Measurements from ENCODE around the gene COP1.

Gene COP1

GRCh38 chr1:176122282-176122681 lies 84.8 kb downstream of the COP1 start:
- ATAC-seq = no peak
- TF ChIP-seq ZFP30 (CRISPR knock-in tag; IDR thresholded peaks at IDR 0.05) (no peak), POU6F1 (CRISPR knock-in tag; IDR thresholded peaks at IDR 0.05; ENCODE audit: borderline replicate concordance, low read depth) (no peak)

GRCh38 chr1:176119549-176119948 lies 87.5 kb downstream of the COP1 start:
- TF ChIP-seq RARB (CRISPR knock-in tag; IDR thresholded peaks at IDR 0.05) (no peak), ZNF8 (CRISPR knock-in tag; IDR thresholded peaks at IDR 0.05) (no peak), GLIS3 (CRISPR knock-in tag; IDR thresholded peaks at IDR 0.05) (no peak), ZFP3 (CRISPR knock-in tag; IDR thresholded peaks at IDR 0.05) (no peak), ARNTL (CRISPR knock-in tag; IDR thresholded peaks at IDR 0.05; ENCODE audit: borderline replicate concordance, low read depth) (no peak), TCF4 (CRISPR knock-in tag; IDR thresholded peaks at IDR 0.05; ENCODE audit: borderline replicate concordance) (no peak), ZNF565 (CRISPR knock-in tag; conservative IDR thresholded peaks at IDR 0.05; ENCODE audit: low read depth) (no peak), CSDC2 (CRISPR knock-in tag; IDR thresholded peaks at IDR 0.05) (no peak), OSR1 (CRISPR knock-in tag; IDR thresholded peaks at IDR 0.05) (no peak), BACH2 (CRISPR knock-in tag; IDR thresholded peaks at IDR 0.05; ENCODE audit: borderline replicate concordance) (no peak)
- TF ChIP-seq, protein P1, sequence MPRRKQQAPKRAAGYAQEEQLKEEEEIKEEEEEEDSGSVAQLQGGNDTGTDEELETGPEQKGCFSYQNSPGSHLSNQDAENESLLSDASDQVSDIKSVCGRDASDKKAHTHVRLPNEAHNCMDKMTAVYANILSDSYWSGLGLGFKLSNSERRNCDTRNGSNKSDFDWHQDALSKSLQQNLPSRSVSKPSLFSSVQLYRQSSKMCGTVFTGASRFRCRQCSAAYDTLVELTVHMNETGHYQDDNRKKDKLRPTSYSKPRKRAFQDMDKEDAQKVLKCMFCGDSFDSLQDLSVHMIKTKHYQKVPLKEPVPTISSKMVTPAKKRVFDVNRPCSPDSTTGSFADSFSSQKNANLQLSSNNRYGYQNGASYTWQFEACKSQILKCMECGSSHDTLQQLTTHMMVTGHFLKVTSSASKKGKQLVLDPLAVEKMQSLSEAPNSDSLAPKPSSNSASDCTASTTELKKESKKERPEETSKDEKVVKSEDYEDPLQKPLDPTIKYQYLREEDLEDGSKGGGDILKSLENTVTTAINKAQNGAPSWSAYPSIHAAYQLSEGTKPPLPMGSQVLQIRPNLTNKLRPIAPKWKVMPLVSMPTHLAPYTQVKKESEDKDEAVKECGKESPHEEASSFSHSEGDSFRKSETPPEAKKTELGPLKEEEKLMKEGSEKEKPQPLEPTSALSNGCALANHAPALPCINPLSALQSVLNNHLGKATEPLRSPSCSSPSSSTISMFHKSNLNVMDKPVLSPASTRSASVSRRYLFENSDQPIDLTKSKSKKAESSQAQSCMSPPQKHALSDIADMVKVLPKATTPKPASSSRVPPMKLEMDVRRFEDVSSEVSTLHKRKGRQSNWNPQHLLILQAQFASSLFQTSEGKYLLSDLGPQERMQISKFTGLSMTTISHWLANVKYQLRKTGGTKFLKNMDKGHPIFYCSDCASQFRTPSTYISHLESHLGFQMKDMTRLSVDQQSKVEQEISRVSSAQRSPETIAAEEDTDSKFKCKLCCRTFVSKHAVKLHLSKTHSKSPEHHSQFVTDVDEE (CRISPR knock-in tag; IDR thresholded peaks at IDR 0.05) = no peak
- peak; percentile 86 for ATAC-seq

DNA sequence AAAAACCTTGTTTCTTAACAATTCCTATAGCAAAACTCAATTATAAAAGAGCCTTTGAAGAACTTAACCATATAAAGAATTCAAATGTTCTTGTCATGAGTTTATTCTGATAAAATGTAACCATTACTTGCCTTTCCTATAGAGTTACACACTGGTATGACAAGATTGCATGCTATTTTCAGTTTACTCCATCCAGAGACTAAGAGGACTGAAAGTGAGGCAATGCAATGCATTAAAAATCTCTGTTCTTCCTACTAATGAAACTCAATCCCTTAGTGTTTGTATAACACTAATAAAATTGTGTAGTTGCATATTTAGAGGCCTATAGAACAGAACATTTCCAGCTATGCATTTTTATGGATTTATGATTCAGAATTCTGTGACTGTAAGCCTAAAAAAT lies 88.1 kb downstream of the COP1 start:
- TF ChIP-seq, protein P1 (CRISPR knock-in tag; IDR thresholded peaks at IDR 0.05) = no peak
- TF ChIP-seq ZC3H10 (CRISPR knock-in tag; IDR thresholded peaks at IDR 0.05) (no peak), SNAI2 (CRISPR knock-in tag; IDR thresholded peaks at IDR 0.05) (no peak), GLIS3 (CRISPR knock-in tag; IDR thresholded peaks at IDR 0.05) (no peak), BACH2 (CRISPR knock-in tag; IDR thresholded peaks at IDR 0.05; ENCODE audit: borderline replicate concordance) (no peak), ZFP30 (CRISPR knock-in tag; IDR thresholded peaks at IDR 0.05) (no peak), POU6F1 (CRISPR knock-in tag; IDR thresholded peaks at IDR 0.05; ENCODE audit: borderline replicate concordance, low read depth) (no peak), TOX (CRISPR knock-in tag; IDR thresholded peaks at IDR 0.05; ENCODE audit: borderline replicate concordance) (no peak), TCF4 (CRISPR knock-in tag; IDR thresholded peaks at IDR 0.05; ENCODE audit: borderline replicate concordance) (no peak), ARNTL (CRISPR knock-in tag; IDR thresholded peaks at IDR 0.05; ENCODE audit: borderline replicate concordance, low read depth) (no peak), ZNF70 (CRISPR knock-in tag; IDR thresholded peaks at IDR 0.05) (no peak)
- TF ChIP-seq, protein P2, sequence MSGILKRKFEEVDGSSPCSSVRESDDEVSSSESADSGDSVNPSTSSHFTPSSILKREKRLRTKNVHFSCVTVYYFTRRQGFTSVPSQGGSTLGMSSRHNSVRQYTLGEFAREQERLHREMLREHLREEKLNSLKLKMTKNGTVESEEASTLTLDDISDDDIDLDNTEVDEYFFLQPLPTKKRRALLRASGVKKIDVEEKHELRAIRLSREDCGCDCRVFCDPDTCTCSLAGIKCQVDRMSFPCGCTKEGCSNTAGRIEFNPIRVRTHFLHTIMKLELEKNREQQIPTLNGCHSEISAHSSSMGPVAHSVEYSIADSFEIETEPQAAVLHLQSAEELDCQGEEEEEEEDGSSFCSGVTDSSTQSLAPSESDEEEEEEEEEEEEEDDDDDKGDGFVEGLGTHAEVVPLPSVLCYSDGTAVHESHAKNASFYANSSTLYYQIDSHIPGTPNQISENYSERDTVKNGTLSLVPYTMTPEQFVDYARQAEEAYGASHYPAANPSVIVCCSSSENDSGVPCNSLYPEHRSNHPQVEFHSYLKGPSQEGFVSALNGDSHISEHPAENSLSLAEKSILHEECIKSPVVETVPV (CRISPR knock-in tag; IDR thresholded peaks at IDR 0.05) = no peak
- TF ChIP-seq, protein P3, sequence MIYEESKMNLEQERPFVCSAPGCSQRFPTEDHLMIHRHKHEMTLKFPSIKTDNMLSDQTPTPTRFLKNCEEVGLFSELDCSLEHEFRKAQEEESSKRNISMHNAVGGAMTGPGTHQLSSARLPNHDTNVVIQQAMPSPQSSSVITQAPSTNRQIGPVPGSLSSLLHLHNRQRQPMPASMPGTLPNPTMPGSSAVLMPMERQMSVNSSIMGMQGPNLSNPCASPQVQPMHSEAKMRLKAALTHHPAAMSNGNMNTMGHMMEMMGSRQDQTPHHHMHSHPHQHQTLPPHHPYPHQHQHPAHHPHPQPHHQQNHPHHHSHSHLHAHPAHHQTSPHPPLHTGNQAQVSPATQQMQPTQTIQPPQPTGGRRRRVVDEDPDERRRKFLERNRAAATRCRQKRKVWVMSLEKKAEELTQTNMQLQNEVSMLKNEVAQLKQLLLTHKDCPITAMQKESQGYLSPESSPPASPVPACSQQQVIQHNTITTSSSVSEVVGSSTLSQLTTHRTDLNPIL (CRISPR knock-in tag; IDR thresholded peaks at IDR 0.05; ENCODE audit: low read depth) = no peak
- peak; percentile 66 for ATAC-seq

Measured in SK-N-SH treated with all-trans-retinoic acid at 6 μM for 48 hours (cell line).